22Rv1 (cell line): ENCODE results near the gene TP53AIP1.

ENCODE experiments used
- ZFX ChIP-seq: fragments of 450-650 bp; IDR thresholded peaks from 2 replicates; pipeline ENCODE4 v1.6.1; 2017; ENCODE audit warnings: antibody characterized with exemption, borderline replicate concordance
- TF ChIP-seq, protein P1 (sequence below): fragments of 450-650 bp; IDR thresholded peaks from 2 replicates; pipeline ENCODE4 v1.5.1; 2017; ENCODE audit warnings: mild to moderate bottlenecking

GRCh38 chr11:128891913-128892398, 50.7 kb downstream of the TP53AIP1 start:
- TF ChIP-seq, protein P1, sequence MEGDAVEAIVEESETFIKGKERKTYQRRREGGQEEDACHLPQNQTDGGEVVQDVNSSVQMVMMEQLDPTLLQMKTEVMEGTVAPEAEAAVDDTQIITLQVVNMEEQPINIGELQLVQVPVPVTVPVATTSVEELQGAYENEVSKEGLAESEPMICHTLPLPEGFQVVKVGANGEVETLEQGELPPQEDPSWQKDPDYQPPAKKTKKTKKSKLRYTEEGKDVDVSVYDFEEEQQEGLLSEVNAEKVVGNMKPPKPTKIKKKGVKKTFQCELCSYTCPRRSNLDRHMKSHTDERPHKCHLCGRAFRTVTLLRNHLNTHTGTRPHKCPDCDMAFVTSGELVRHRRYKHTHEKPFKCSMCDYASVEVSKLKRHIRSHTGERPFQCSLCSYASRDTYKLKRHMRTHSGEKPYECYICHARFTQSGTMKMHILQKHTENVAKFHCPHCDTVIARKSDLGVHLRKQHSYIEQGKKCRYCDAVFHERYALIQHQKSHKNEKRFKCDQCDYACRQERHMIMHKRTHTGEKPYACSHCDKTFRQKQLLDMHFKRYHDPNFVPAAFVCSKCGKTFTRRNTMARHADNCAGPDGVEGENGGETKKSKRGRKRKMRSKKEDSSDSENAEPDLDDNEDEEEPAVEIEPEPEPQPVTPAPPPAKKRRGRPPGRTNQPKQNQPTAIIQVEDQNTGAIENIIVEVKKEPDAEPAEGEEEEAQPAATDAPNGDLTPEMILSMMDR = no peak
- TF ChIP-seq ZFX = no peak
